GM21526 (cell line): ENCODE results near the gene CCM2.

Experiments
- ATAC-seq: cut with Tn5 transposase; IDR thresholded peaks from one replicate; pipeline ENCODE4 v1.9.1; 2021; ENCODE audit warnings: moderate library complexity; ENCODE audit not compliant: unreplicated experiment, low FRiP score

CCM2 gene

GRCh38 chr7:44967571-44968446 is 32.2 kb upstream of the CCM2 start:
- no peak for ATAC-seq

GRCh38 chr7:44969049-44969700 is 30.8 kb upstream of the CCM2 start:
- no peak for ATAC-seq

GRCh38 chr7:44969701-44970522 is 30.1 kb upstream of the CCM2 start:
- ATAC-seq = no peak

- no peak for ATAC-seq
Observed at GRCh38 chr7:44970523-44971051, 29.4 kb upstream of the CCM2 start.

GRCh38 chr7:44971188-44971901 is 28.7 kb upstream of the CCM2 start:
- no peak for ATAC-seq

GRCh38 chr7:44971902-44972441 is 28.0 kb upstream of the CCM2 start:
- no peak for ATAC-seq

- no peak for ATAC-seq
Observed at GRCh38 chr7:44972562-44972961, 27.4 kb upstream of the CCM2 start.

- no peak for ATAC-seq
Observed at GRCh38 chr7:44973610-44974401, 26.2 kb upstream of the CCM2 start.

GRCh38 chr7:44974549-44974948 is 25.5 kb upstream of the CCM2 start:
- no peak for ATAC-seq

GRCh38 chr7:44975331-44976039 is 24.5 kb upstream of the CCM2 start:
- ATAC-seq = no peak

- no peak for ATAC-seq
Observed at GRCh38 chr7:44976040-44976745, 23.8 kb upstream of the CCM2 start.

- no peak for ATAC-seq
Observed at GRCh38 chr7:44976746-44977196, 23.2 kb upstream of the CCM2 start.

- ATAC-seq = no peak
Observed at GRCh38 chr7:44977304-44977958, 22.6 kb upstream of the CCM2 start.

GRCh38 chr7:44977959-44978335 is 22.1 kb upstream of the CCM2 start:
- ATAC-seq = no peak

- ATAC-seq = peak; percentile 54
Observed at GRCh38 chr7:44978511-44979366, 21.3 kb upstream of the CCM2 start, which contains the start of gene MYO1G. TSS of gene MYO1G (minus strand) at chr7:44979015. CDS start at chr7:44978961, 54 bp downstream.
